NCI-H2107 treated with DMSO at 0.1 percent for 48 hours (cell line): ENCODE results near the gene ZBTB18.

Experiments used
- DNase-seq: peaks from one replicate; lab custom pipeline; 2025; ENCODE audit not compliant: unreplicated experiment; lab: John Stamatoyannopoulos, UW

ZBTB18 gene

DNA sequence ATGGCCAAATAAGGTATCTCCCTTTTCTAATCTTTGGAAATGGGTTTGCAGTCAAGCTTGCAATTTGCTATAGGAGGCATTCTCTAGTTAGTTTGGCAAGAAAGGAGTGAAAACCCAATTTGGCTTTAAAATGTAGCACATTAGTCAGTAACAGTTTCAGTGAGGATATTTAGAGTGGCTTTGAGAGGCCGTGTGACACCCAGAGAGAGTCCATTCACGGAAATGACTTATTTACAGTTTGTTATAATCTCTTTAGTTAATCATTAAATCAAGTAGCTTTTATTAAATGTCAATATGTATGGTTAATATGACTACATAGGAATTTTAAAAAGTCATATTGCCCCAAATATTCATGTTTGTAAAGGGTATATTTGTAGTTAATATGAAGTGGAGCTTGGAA is 9.6 kb downstream of the ZBTB18 start:
- DNase-seq, result no peak

DNA sequence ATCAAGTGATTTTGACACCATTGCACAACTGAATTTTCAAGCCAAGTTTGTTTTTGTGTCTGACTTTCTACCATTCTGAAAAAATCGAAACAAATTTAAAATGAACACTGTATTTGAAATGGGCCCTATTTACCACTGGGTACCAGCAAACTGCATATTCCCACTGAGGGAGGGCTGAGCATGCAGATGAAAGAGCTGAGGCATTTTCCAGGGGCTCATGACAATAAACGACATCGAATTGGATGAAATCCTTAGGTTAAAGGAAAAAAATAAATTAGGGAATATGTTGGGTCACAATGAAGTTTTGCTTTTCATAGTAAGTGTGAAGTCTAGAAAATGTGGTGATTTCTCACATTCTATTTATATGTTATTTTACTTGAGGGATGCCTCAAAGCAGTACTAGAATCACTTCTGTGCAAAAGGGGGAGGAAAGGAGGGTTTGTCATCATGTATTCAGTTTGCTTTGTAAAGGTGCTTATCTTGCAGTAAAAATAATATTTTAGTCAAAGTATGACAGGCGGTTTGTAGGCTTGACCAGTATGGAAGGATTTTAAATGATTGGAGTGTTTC is 11.2 kb downstream of the ZBTB18 start:
- no peak for DNase-seq

DNA sequence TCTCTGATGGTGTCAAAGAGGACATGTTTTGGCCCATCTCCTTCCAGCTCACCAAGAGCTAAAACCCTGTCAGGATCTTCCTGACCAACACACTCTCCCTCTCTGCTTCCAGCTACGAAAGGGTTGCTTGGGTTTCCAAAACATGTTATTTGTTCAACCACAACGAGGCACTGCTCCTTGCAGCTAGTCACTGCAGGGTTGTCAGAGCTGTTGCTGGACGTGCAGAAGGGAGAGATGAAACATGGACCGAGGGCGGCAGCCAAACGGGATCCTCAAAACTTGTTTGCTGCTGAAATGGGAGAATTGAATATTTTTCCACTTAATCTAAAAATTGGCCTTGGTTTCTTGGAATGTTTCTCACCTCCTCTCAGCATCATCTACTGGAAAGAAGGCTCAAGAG is 12.4 kb downstream of the ZBTB18 start:
- DNase-seq, result no peak

DNA sequence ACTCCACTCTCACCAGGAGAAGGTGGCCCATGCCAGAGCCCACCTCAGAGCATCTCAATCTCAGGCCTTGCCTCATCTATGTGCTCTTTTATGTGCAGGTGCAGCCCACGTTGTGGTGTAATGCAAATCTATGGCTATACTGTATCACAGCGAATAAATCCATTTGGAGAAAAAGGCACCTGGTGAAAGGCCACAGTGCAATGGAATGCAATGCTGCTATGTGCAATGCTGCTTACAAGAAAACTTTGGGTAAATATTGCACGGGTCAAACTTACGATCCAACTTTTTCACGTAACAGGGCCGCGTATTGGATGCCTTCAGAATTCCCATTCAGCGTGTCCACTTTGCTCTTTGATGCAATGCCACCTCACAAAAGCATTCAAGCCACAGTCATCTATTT is 13.5 kb downstream of the ZBTB18 start:
- DNase-seq, result no peak

DNA sequence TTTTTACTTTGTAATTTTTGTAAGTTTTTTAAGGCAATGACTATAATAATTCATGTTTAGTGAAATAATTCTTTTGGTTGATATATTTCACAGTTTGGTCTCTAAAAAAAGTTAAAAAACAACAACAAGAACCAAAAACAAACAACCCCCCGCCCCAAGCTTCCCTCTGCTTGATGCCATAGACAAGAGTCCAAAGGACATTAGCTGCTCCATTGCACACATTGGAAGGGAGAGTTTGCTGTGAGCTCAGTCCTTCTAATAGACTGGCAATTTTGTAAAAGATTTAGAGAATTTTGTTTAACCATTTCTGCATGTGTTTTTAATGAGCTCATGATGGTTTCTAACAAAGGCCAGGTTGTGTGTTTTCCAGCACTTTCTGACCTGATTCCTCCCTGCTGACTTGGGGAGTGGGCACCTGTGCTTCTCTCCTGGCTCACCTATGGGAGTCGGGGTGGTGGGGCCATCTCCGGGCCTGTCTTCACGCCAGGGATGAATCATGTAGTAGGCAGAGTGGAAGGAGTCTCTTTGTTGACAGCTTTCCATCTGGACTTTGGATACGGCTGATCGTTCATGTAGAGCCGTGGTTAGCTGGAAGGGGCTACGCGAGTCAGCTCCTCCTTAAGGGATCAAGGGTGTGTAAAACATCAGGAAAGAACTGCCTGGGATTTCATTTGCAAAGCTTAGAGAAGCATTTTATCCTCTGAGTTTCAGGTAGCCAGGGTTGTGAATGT is 14.1 kb downstream of the ZBTB18 start:
- DNase-seq, result no peak

DNA sequence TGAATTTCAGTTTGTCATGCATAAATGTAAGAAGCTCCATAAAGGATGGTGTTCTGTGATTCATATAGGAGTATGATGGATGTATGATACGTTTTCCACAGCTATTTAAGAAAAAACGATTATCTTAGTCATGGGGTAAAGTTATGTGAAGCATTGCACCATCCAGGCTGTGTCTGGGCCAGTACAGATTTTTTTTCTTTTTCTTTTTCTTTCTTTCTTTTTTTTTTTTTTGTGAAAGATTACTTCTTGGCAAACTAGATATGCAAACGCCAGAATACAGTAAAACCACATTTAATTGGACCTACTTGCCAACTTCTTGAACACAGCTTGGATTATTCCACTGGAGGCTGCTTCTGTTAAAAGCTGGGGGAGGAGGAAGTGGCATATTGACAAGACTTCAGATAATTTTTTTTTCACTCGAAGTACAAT is 14.9 kb downstream of the ZBTB18 start:
- DNase-seq, result no peak

DNA sequence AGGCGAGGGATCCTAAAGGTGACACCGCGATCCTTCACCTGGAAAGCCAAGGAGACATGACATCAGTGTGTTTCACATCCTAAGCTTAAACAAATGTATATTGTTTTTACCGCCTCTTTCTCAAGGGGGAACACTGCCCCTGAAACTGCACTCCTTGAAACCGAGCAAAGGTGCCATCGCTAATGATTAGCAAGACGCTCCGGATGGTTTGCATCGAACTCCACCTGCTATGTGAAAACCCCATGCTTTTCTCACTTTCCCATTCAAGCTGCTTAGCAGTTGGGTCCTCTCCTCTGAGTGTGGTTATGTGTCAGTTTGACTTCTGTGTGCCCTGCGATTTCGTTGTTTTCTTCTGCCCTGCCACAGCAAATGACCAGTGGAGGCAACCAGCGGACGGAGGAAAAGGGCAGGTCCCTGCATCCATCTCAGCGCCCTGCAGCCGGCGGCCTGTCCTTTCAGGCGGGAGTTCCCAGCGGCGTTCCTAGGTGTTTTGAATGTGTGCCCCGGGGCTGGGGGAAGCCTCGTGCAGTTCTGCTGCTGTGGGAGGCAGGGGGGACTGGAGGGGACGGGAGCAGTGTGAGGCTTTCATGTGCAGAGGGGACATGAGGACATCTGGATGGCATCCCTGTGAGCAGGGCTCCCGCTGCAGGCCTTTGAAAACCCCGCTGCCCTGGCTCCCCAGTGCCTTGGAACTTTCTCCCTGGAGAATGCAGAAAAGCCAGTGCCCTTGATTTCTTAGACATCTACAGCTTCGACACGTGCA is 16.1 kb downstream of the ZBTB18 start:
- no peak for DNase-seq

DNA sequence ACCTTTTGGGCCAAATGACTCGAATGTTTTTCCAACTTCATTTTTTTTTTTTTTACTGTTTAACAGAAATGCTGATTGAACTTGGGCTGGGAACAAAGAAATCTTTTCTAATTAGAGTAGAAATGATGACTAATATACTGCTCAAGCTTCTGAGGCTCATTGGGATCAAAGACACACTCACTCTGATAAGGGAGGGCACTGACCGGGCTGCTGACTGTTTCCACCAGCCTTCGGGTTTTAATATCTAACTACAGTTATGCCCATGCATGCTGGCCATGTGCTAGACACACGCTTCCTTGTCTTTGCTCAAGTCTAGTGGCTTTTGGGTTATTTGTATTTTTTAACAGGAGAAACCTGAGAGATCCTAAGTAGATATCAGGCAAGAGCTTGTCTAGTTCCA is 16.8 kb downstream of the ZBTB18 start:
- no peak for DNase-seq

DNA sequence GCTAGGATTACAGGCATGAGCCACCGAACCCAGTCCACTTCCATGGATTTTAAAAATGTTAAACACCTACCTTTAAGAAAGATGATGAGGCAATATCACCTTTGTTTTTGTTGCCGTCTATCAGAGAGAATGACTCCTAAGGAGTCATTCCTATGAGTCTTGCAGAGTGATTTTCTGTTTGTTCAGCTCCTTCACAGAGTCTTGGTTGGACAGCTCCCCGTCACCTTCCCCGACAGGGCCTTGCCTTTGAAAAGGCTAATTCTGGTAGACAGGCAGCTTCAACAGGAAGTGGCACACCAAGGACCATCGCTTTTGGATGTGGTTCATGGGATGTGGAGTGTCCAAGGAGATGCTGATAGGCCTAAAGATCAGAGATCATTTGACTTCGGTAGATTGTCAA is 17.5 kb downstream of the ZBTB18 start:
- no peak for DNase-seq

DNA sequence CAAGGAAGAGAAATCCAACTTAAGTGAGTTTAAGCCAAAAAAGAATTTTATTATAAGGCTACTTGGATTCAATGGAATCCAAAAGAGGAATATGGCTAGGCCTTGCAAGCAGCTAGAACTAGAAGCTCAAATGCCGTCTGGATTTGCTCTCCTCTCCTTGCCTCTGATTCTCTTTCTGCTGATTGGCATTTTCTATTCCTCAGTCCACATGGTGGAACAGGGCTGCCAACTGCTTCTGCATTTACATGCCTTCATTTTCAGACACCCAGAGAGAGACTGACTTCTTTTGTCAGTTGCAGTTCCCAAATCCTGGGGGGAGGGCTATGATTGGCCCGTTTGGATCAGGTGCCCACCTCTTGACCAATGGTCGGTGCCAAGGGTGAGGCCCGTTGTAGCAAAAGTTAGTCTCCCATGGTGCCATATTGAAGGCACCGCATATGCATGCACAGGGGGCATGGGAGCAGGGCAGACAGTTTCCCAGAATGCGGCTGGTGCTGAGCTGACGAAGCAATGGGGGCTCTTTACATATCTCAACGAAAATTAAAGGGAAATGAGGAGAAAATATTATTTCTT is 18.3 kb downstream of the ZBTB18 start:
- no peak for DNase-seq

DNA sequence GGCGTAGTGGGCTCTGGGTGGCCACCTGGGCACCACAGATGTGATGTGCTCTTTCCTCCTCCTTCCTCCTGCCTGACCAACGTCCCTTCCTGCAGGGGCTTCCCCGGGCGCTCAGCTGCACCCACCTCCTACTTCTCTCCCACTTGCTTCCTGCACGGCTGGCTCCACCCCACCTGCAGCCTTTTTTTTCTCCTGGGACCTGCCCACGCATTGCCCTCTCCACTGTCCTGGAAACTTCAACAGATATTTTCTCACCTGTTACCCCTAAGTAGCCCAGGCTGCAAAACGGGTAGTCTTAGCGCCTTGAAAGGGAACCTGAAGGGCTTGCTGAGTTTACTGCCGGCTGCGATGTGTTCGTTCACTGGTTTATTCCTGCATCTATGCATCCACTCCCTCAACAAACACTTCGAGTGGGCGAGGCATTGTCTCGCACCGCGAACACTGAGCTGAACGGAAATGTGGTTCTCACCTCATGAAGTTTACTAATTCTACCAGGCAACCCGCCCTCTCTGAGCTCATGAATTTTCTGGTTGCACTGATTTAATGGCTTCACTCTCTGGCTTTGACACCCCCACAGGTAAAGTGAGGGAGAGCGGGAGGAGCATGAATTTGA is 23.6 kb downstream of the ZBTB18 start:
- no peak for DNase-seq

DNA sequence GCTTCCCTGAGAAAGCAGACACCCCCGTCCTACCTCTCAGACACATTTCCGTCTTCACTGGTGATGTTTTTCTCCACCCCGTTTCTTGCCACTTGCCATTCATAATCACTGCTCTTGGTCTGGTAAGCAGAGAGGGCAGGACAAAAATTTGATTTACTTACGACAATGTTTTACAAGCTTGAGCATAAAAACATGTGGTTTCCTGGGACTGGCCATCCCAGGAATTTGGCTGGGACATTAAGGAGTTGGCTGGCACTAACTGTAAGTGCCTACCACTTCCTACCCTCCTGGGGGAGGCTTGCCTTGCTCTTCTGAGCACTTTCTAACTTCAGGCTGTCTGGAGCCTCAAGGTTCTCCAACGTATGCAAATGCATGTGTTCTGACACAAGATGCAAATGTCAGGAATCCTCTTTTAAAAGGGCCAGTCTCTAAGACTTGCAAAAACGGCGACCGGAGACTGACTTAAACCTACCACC is 24.2 kb downstream of the ZBTB18 start:
- DNase-seq, result no peak

DNA sequence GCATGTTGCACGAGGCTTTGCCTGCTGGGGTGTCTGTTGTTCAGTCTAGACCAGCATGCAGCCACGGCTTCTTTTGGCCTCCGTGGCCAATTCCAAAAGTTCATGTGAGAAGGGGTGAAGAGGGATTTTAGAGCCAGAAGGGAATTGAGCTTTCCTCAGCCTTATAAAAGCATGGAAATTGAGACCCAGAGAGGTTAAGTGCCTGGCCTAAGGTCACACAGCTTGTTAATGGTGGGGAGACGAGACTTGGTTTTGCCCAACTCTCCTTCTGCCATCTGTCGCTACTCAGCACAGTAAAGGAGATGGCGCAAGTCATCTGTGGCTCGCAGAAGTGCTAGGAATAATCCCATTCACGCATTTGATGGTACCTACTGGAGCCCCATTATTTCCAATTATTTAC is 25.7 kb downstream of the ZBTB18 start:
- no peak for DNase-seq

DNA sequence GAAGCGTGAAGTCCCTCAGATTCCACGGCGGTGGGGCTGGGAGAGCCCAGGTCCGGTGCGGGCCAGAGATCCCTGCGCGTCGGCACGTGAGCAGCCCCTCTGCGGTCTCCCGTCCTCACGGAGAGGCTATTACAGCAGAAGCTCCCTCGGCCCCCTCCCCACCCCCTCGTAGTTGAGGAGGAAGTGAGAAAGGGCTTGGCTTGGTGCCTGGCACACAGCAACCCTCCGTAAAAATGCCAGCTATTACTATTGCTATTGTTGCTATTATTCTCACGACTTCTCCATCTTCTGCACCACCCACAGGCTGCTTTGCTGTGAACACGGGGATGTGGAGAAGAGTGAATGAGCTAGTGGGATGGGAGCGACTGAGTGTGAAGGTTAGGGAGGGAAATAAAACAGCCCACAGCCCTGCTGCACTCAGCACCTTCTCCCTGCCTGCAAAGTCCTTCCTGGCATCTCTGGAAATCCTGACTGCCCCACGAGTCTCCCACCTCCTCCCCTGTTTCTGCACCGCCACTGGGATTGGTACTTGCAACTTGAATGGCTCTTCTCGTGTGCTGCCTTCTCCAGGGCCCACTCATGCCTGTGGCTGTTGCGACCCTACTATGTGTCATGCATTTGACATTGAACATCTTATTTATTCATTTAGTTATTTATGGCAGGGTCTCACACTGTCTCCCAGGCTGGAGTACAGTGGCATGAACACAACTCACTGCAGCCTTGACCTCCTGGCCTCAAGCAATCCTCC is 26.6 kb downstream of the ZBTB18 start:
- DNase-seq, result peak; percentile 43

DNA sequence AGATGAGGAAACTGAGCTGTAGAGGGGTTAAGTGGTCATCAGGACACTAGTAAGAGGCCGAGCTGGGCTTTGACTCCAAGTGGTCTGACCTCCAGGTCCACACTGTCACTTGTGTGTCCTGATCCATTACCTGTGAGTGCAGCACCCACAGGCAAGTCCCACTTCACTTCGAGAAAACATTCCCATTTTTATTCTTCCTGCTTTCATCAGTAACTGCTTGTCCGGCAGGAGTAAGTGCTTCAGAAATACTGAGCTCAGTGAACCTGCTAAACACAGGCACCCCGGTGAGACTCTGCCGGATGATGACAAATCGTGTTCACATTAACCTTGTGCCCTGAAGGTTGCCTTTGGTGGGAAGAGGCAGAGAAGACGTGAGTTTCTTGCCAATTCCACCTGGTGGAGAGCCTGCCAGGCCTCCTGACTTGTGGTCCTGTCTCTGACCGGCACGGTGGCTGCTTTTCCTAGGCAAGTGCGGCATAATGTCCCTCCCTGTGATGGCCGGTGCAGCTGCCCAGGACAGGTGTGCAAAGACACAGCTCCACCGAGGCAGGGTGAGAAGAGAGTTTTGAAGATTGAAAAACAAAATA is 29.4 kb downstream of the ZBTB18 start:
- no peak for DNase-seq

DNA sequence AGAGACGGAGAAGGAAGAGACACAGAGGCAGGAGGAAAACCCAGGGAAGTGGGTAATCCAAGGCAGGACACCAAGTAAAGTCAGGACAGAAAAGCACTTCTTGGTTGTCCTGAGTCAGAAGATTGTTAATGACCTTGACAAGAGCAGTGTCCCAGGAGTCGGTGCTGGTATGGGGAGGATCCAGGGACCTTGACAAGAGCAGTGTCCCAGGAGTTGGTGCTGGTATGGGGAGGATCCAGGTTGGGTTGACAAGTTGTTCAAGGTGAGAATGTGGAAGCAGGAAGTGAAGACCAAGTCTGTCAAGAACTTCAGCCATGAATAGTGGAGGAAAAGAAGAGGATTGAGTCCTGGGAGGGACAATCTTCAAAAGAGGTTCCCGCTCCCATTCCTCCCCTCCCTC is 31.9 kb downstream of the ZBTB18 start:
- DNase-seq, result no peak

DNA sequence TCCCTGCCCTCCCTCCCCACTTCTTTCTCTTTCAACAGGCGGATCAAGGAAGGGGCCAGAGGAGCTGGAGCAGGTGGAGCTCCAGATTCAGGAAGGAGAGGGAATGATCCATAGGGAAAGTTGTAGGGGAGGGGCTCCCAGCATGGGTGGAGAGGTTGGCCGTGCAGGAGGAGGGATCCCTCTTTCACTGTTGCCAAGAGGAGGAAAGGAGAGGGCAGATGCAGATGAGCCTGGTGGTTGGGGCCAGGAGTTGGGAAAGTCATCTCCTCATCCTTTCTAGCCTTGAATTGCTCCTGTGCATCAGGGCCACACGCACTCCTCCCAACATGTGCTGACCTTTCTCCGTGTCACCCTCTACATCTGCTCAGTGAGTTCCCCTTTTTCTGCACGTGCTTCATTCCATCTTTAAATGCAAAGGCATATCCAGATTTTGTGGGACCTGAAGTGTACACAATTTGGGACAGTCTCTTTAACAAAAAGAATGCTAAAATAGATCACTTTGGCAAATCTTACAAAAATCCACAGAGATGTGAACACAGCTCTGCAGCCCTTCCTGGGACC is 32.4 kb downstream of the ZBTB18 start:
- DNase-seq, result no peak

DNA sequence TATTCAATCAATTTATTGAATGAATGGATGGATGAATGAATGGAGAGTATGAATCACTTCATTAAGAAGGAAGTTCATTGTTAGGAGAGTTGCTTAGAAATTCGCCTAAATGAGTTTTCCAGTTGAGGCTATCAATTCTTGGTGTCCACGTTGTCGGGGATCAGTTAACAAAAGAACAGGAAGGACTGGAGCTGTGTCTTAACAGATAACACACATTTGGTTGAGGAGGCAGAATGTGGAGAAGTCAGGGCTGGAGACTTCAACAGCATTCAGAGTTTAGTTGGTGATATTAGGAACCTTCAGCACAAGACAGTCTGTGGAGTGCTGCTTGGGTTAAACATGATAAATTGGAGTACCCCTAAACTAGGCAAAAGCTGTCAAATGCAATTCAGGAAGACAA is 33.7 kb downstream of the ZBTB18 start:
- DNase-seq, result no peak

DNA sequence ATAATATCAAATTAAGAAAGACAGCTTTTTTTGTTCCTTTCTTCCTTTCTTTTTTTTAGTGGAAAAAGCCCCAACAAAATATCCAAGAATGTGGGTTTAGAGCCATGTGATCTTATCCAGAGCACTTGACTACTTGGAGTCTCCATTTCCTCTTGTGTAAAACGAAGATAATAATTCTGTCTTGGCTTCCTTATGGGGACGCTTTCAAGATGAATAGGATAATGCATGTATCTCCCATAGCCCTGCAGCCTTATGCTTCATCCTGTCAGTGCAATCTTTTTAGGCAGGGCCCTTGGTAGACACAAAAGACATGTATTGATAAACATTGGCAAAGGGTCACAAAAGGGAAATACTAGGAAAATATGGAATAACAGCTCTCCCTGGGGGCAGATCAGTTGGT is 34.8 kb downstream of the ZBTB18 start:
- DNase-seq, result no peak

DNA sequence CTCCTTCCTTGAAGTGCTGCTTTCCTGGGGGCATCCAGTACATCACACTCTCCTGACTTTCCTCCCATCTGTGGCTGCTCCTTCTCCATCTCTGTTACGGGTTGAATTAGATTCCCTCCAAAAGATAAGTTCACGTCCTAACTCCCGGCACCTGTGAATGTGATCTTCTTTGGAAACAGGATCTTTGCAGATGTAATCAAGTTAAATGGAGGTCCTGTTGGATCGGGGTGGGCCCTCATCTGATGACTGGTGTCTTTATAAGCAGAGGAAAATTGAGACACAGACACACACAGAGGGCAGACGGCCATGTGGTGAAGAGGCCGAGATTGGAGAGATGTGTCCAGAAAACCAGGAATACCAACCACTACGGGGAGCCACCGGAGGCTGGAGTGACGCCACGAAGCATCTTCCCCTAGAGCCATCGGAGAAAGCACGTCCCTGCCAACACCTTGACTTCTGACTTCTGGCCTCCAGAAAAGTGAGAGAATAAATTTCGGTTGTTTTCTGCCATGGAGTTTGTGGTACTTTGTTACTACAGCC is 36.0 kb downstream of the ZBTB18 start:
- no peak for DNase-seq
